ENCODE results near the gene NACC2.

Gene NACC2

GRCh38 chr9:136095070-136096058 is at the start of gene NACC2:
NACC2 (minus strand) TSS chr9:136095289; CDS start chr9:136050521, 44,768 bp downstream.
- DNase-seq = peak; percentile 28

GRCh38 chr9:136144450-136144849 is 49.4 kb upstream of the NACC2 start:
- DNase-seq = no peak

- no peak for DNase-seq
These were observed 48.3 kb upstream of the NACC2 start for GRCh38 chr9:136143215-136144001.

- DNase-seq = no peak
These were observed 47.7 kb upstream of the NACC2 start for GRCh38 chr9:136142859-136143214.

GRCh38 chr9:136142414-136142796 is 47.3 kb upstream of the NACC2 start:
- DNase-seq = no peak

GRCh38 chr9:136141682-136142413 is 46.8 kb upstream of the NACC2 start:
- DNase-seq = no peak

GRCh38 chr9:136140966-136141365 is 45.9 kb upstream of the NACC2 start:
- no peak for DNase-seq

GRCh38 chr9:136140046-136140445 is 45.0 kb upstream of the NACC2 start:
- no peak for DNase-seq

GRCh38 chr9:136138566-136138965 is 43.5 kb upstream of the NACC2 start:
- DNase-seq = no peak

GRCh38 chr9:136137321-136138265 is 42.5 kb upstream of the NACC2 start:
- no peak for DNase-seq

- no peak for DNase-seq
These were observed 41.2 kb upstream of the NACC2 start for GRCh38 chr9:136136127-136136925.

- no peak for DNase-seq
These were observed 40.4 kb upstream of the NACC2 start for GRCh38 chr9:136135326-136136126.

- DNase-seq = no peak
These were observed 38.9 kb upstream of the NACC2 start for GRCh38 chr9:136133959-136134484.

- DNase-seq = no peak
These were observed 38.3 kb upstream of the NACC2 start for GRCh38 chr9:136133191-136133958.

GRCh38 chr9:136132512-136133050 is 37.5 kb upstream of the NACC2 start:
- no peak for DNase-seq

GRCh38 chr9:136131629-136132511 is 36.8 kb upstream of the NACC2 start:
- no peak for DNase-seq

- DNase-seq = no peak
These were observed 34.1 kb upstream of the NACC2 start for GRCh38 chr9:136129176-136129575.

- no peak for DNase-seq
These were observed 33.3 kb upstream of the NACC2 start for GRCh38 chr9:136128436-136128835.
